Neuronal stem cell (in vitro differentiated cells): ENCODE measurements around the gene C19orf44.

Experiments
- DNase-seq: peaks from one replicate; pipeline ENCODE4 v3.0.0-alpha.2; 2013; ENCODE audit warnings: low spot score
- H2AFZ ChIP-seq: one replicate; pipeline ENCODE4 v1.6.1; 2013; ENCODE audit warnings: mild to moderate bottlenecking, low read length, inconsistent platforms
- H2AK5ac ChIP-seq: 2 replicates; pipeline ENCODE4 v1.6.1; 2013; ENCODE audit warnings: low read depth, mild to moderate bottlenecking, inconsistent platforms, low read length, moderate library complexity, mixed read lengths
- H2BK120ac ChIP-seq: 2 replicates; pipeline ENCODE4 v1.6.1; 2013; ENCODE audit warnings: low read depth, mild to moderate bottlenecking, inconsistent platforms, low read length, moderate library complexity, mixed read lengths
- H2BK12ac ChIP-seq: one replicate; pipeline ENCODE4 v1.6.1; 2013; ENCODE audit warnings: low read length, inconsistent platforms
- H2BK15ac ChIP-seq: 2 replicates; pipeline ENCODE4 v1.6.1; 2013; ENCODE audit warnings: mild to moderate bottlenecking, low read length, inconsistent platforms, mixed read lengths
- H2BK5ac ChIP-seq: one replicate; pipeline ENCODE4 v1.6.1; 2013; ENCODE audit warnings: inconsistent platforms, mild to moderate bottlenecking, low read length, moderate library complexity
- H3K14ac ChIP-seq: one replicate; pipeline ENCODE4 v1.6.1; 2013; ENCODE audit warnings: low read length, inconsistent platforms
- H3K18ac ChIP-seq: 2 replicates; pipeline ENCODE4 v1.6.1; 2013; ENCODE audit warnings: low read length, inconsistent platforms
- H3K23ac ChIP-seq: 2 replicates; pipeline ENCODE4 v1.6.1; 2013; ENCODE audit warnings: low read depth, mild to moderate bottlenecking, mixed read lengths, low read length, inconsistent platforms; ENCODE audit not compliant: poor library complexity
- H3K27ac ChIP-seq: replicated peaks from 3 replicates; pipeline ENCODE4 v1.5.1; 2013; ENCODE audit warnings: low read length, inconsistent platforms
- H3K27me3 ChIP-seq, 3 experiments: 2 replicates each; pipeline ENCODE4 v1.6.1; 2013; ENCODE audit warnings: low read length in 3 of 3, mild to moderate bottlenecking in 2 of 3, inconsistent platforms in 1 of 3, low read depth in 1 of 3, mixed read lengths in 1 of 3, moderate library complexity in 1 of 3; ENCODE audit not compliant: control insufficient read depth in 3 of 3, insufficient read depth in 3 of 3
- H3K36me3 ChIP-seq, 2 donors: replicated peaks in 1 of 2; 2 replicates each; pipeline ENCODE4 v1.6.1; 2013; ENCODE audit warnings: low read length in 2 of 2; ENCODE audit not compliant: control insufficient read depth in 2 of 2, insufficient read depth in 2 of 2
- H3K4ac ChIP-seq: 2 replicates; pipeline ENCODE4 v1.6.1; 2013; ENCODE audit warnings: inconsistent platforms, mild to moderate bottlenecking, low read length, moderate library complexity
- H3K4me1 ChIP-seq, 2 donors: 1 replicate in 1 of 2; 2 replicates in 1 of 2; pipeline ENCODE4 v1.6.1; 2013; ENCODE audit warnings: low read length in 2 of 2, low read depth in 1 of 2; ENCODE audit not compliant: control insufficient read depth in 2 of 2, insufficient read depth in 1 of 2
- H3K4me2 ChIP-seq: one replicate; pipeline ENCODE4 v1.6.1; 2013; ENCODE audit warnings: mild to moderate bottlenecking, low read length, inconsistent platforms; ENCODE audit not compliant: insufficient read depth, poor library complexity, severe bottlenecking
- H3K4me3 ChIP-seq, 2 donors: 2 replicates each; pipeline ENCODE4 v1.5.1; 2013; ENCODE audit warnings: low read length in 2 of 2, mild to moderate bottlenecking in 2 of 2, inconsistent platforms in 1 of 2, moderate library complexity in 1 of 2
- H3K79me1 ChIP-seq: one replicate; pipeline ENCODE4 v1.6.1; 2013; ENCODE audit warnings: low read depth, mild to moderate bottlenecking, inconsistent platforms, low read length, moderate library complexity
- H3K9ac ChIP-seq: one replicate; pipeline ENCODE4 v1.6.1; 2013; ENCODE audit warnings: mild to moderate bottlenecking, low read depth, low read length, inconsistent platforms; ENCODE audit not compliant: poor library complexity
- H3K9me3 ChIP-seq, 2 donors: replicated peaks in 1 of 2; 2 replicates each; pipeline versions ENCODE3 to v1.6.1; 2013; ENCODE audit warnings: low read length in 2 of 2, mild to moderate bottlenecking in 2 of 2, inconsistent platforms in 1 of 2, low read depth in 1 of 2, mixed read lengths in 1 of 2, moderate library complexity in 1 of 2; ENCODE audit not compliant: control insufficient read depth in 2 of 2, insufficient read depth in 1 of 2
- H4K8ac ChIP-seq: one replicate; pipeline ENCODE4 v1.6.1; 2013; ENCODE audit warnings: low read depth, mild to moderate bottlenecking, inconsistent platforms, low read length, moderate library complexity
- H4K91ac ChIP-seq: one replicate; pipeline ENCODE4 v1.6.1; 2013; ENCODE audit warnings: low read length, low read depth, mild to moderate bottlenecking, inconsistent platforms; ENCODE audit not compliant: poor library complexity
- WGBS, 2 donors: extraction: QIAGEN DNeasy Blood & Tissue Kit; methylation state at CpG; one replicate each; pipeline ENCODE4 v1.1.7; 2013; ENCODE audit warnings: missing lambda C conversion rate in 2 of 2, mixed read lengths in 1 of 2; ENCODE audit not compliant: insufficient read length in 2 of 2, insufficient replicate concordance in 1 of 2; ENCODE audit errors: extremely low coverage in 2 of 2; 5-methylcytosine and 5-hydroxymethylcytosine counted together

Gene C19orf44

DNA sequence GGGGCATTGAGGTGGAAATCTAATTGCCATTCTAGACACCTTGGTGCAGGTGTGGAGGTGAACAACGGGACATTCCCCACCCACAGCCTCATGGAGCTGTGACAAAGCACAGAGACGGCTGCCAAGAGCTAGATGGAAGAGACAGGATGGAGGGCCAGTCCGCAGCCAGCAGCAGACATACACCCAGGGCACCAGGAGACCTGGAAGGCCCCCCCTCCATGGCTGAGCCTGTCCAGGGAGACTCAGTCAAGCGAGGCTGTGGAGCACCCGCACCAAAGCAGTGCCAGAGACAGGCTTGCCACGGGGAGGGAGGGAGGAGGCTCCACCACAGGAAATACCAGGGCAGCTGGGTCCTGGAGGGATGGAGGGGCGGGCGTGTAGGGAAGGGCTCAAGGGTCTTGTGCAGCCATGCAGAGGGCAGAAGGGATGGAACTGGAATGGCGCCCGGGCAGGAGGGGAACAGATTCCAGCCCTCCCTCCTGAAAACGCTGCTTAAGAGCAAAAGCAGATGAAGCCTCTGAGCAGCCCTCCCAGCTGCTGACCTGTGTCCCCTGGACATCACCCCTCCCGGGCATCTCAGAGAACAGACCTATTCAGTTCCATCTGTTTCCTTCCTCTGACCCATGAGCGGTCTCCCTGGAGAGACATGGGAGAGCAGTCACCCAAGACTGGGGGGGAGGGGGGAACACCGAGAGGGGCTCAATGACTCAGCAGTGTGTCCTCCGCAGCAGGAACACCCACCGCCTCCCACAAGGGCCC, 38.8 kb upstream of the C19orf44 start:
- Histone ChIP-seq H3K14ac (peak overlapping the region; percentile 41), H3K4me3 (no peak overlapping the region), H3K36me3 (peaks cover 0 to 2% of the 10 kb centered on the region in 2 donors), H3K23ac (no peak overlapping the region), H3K9me3 (no peaks in the 10 kb centered on the region), H2BK5ac (no peak overlapping the region), H4K8ac (no peak overlapping the region), H3K27ac (no peak overlapping the region), H3K4me1 (peaks cover 16 to 34% of the 10 kb centered on the region in 2 donors), H2BK12ac (no peak overlapping the region), H3K27me3 (no peaks in the 10 kb centered on the region), H4K91ac (no peak overlapping the region), H3K18ac (peak overlapping the region; percentile 16), H2AFZ (no peak overlapping the region), H2BK15ac (no peak overlapping the region), H2AK5ac (no peak overlapping the region), H2BK120ac (no peak overlapping the region), H3K79me1 (peaks cover 19% of the 10 kb centered on the region), H3K4me2 (no peak overlapping the region), H3K9ac (peak overlapping the region; percentile 39), H3K4ac (no peak overlapping the region)
- DNase-seq = no peak
- WGBS, 2 donors = no CpG with 5 or more reads among the region's 16 CpGs

GRCh38 chr19:16457954-16458331, 38.3 kb upstream of the C19orf44 start:
- H3K79me1 ChIP-seq = peaks cover 21% of the 10 kb centered on the region
- H3K4me2 ChIP-seq = no peak overlapping the region
- no CpG with 5 or more reads among the region's 8 CpGs for WGBS, 2 donors
- H3K4ac ChIP-seq = no peak overlapping the region
- H2BK120ac ChIP-seq = no peak overlapping the region
- no peak overlapping the region for H2BK15ac ChIP-seq
- H3K18ac ChIP-seq = no peak overlapping the region
- H3K36me3 ChIP-seq = peaks cover 0 to 2% of the 10 kb centered on the region in 2 donors
- DNase-seq = no peak
- H2AFZ ChIP-seq = no peak overlapping the region
- H4K91ac ChIP-seq = no peak overlapping the region
- no peak overlapping the region for H2BK5ac ChIP-seq
- no peak overlapping the region for H2AK5ac ChIP-seq
- H2BK12ac ChIP-seq = no peak overlapping the region
- peak overlapping the region; percentile 55 for H3K9ac ChIP-seq
- H3K14ac ChIP-seq = no peak overlapping the region
- H3K4me3 ChIP-seq = no peak overlapping the region
- no peak overlapping the region for H3K27ac ChIP-seq
- peaks cover 18 to 34% of the 10 kb centered on the region in 2 donors for H3K4me1 ChIP-seq
- H3K23ac ChIP-seq = no peak overlapping the region
- H3K27me3 ChIP-seq = no peaks in the 10 kb centered on the region
- no peak overlapping the region for H4K8ac ChIP-seq
- H3K9me3 ChIP-seq = peaks cover 0 to 1% of the 10 kb centered on the region in 2 donors

- Histone ChIP-seq H3K9ac (peak overlapping the region; percentile 82), H2AFZ (no peak overlapping the region), H3K23ac (peak overlapping the region; percentile 51), H3K36me3 (peaks cover 0 to 5% of the 10 kb centered on the region in 2 donors), H3K79me1 (peaks cover 25% of the 10 kb centered on the region), H2BK15ac (no peak overlapping the region), H4K91ac (no peak overlapping the region), H2BK5ac (no peak overlapping the region), H2BK12ac (no peak overlapping the region), H3K4me2 (no peak overlapping the region), H3K14ac (no peak overlapping the region), H3K9me3 (peaks cover 0 to 1% of the 10 kb centered on the region in 2 donors), H3K27ac (no peak overlapping the region), H2BK120ac (no peak overlapping the region), H3K27me3 (no peaks in the 10 kb centered on the region), H3K4me1 (peaks cover 18 to 32% of the 10 kb centered on the region in 2 donors), H3K18ac (no peak overlapping the region), H4K8ac (no peak overlapping the region), H2AK5ac (no peak overlapping the region), H3K4me3 (peak overlapping the region in 1 of 2 donors; percentile 40), H3K4ac (no peak overlapping the region)
- WGBS, 2 donors = no CpG with 5 or more reads among the region's 25 CpGs
- DNase-seq = no peak
These were observed 37.5 kb upstream of the C19orf44 start for GRCh38 chr19:16458391-16459341.

- Histone ChIP-seq H3K4me3 (no peak overlapping the region), H3K9ac (no peak overlapping the region), H3K27me3 (no peaks in the 10 kb centered on the region), H3K79me1 (peaks cover 32% of the 10 kb centered on the region), H2BK12ac (no peak overlapping the region), H3K23ac (no peak overlapping the region), H3K14ac (no peak overlapping the region), H2BK5ac (no peak overlapping the region), H3K36me3 (peaks cover 0 to 5% of the 10 kb centered on the region in 2 donors), H4K91ac (no peak overlapping the region), H2AFZ (no peak overlapping the region), H3K4me1 (peaks cover 13 to 22% of the 10 kb centered on the region in 2 donors), H3K4me2 (no peak overlapping the region), H2BK15ac (no peak overlapping the region), H3K27ac (no peak overlapping the region), H3K9me3 (peaks cover 0 to 1% of the 10 kb centered on the region in 2 donors), H4K8ac (no peak overlapping the region), H2BK120ac (no peak overlapping the region), H2AK5ac (no peak overlapping the region), H3K18ac (no peak overlapping the region), H3K4ac (no peak overlapping the region)
- no peak for DNase-seq
- no CpG with 5 or more reads among the region's 3 CpGs for WGBS, 2 donors
These were observed 36.5 kb upstream of the C19orf44 start for GRCh38 chr19:16459680-16460079.
